Measurements from ENCODE around the gene ABHD13.

ABHD13 gene

GRCh38 chr13:108270442-108270841 is 52.2 kb downstream of the ABHD13 start:
- no peaks in the 10 kb centered on the region for H3K27me3 ChIP-seq (ENCODE audit: control insufficient read depth in 1 of 2, insufficient read depth in 2 of 2, low read length in 2 of 2)
- H3K27ac ChIP-seq (ENCODE audit: low read depth, low read length) = no peak overlapping the region
- H3K9me3 ChIP-seq (ENCODE audit: low read length) = no peaks in the 10 kb centered on the region
- H3K4me3 ChIP-seq (ENCODE audit: low read depth in 1 of 2, low read length in 2 of 2) = peak overlapping the region; percentile 12 to 36
- H3K36me3 ChIP-seq (ENCODE audit: insufficient read depth, low read length) = no peaks in the 10 kb centered on the region
- H3K9ac ChIP-seq (ENCODE audit: low read length) = no peak overlapping the region
- H3K4me1 ChIP-seq (ENCODE audit: insufficient read depth, low read length) = no peaks in the 10 kb centered on the region

GRCh38 chr13:108272333-108272732 is 54.1 kb downstream of the ABHD13 start:
- Histone ChIP-seq H3K27me3 (ENCODE audit: control insufficient read depth in 1 of 2, insufficient read depth in 2 of 2, low read length in 2 of 2) (no peaks in the 10 kb centered on the region), H3K27ac (ENCODE audit: low read depth, low read length) (no peak overlapping the region), H3K9me3 (ENCODE audit: low read length) (no peaks in the 10 kb centered on the region), H3K36me3 (ENCODE audit: insufficient read depth, low read length) (no peaks in the 10 kb centered on the region), H3K4me3 (ENCODE audit: low read depth in 1 of 2, low read length in 2 of 2) (no peak overlapping the region), H3K9ac (ENCODE audit: low read length) (no peak overlapping the region), H3K4me1 (ENCODE audit: insufficient read depth, low read length) (no peaks in the 10 kb centered on the region)

DNA sequence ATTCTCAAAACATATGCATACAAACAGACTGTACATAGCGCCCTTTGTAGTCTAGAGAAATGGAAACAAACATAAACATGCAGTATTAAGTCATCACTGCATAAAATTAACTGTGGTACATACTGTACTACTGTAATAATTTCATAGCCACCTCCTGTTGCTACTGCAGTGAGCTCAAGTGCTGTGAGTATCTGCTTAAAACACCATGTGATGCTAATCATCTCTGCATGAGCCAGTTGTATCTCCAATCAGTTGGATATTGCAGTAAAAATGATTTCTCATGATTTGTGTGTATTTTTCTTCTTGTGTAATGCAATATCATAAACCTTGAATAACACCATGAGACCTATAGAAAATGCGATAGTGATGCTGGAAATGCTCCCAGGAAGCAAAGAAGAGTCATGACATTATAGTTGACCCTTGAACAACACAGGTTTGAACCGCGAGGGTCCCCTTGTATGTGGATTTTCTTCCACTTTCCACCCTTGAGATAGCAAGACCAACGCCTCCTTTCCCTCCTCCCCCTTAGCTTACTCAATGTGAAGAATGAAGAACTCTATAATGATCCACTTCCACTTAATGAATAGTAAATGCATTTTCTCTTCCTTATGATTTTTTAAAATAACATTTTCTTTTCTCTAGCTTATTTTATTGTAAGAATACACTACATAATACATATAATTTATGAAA is 55.4 kb downstream of the ABHD13 start:
- Histone ChIP-seq H3K4me3 (ENCODE audit: low read depth in 1 of 2, low read length in 2 of 2) (no peak overlapping the region), H3K27me3 (ENCODE audit: control insufficient read depth in 1 of 2, insufficient read depth in 2 of 2, low read length in 2 of 2) (no peaks in the 10 kb centered on the region), H3K36me3 (ENCODE audit: insufficient read depth, low read length) (no peaks in the 10 kb centered on the region), H3K4me1 (ENCODE audit: insufficient read depth, low read length) (no peaks in the 10 kb centered on the region), H3K27ac (ENCODE audit: low read depth, low read length) (no peak overlapping the region), H3K9me3 (ENCODE audit: low read length) (no peaks in the 10 kb centered on the region), H3K9ac (ENCODE audit: low read length) (no peak overlapping the region)

- H3K4me3 ChIP-seq (ENCODE audit: low read depth in 1 of 2, low read length in 2 of 2) = no peak overlapping the region
- H3K9me3 ChIP-seq (ENCODE audit: low read length) = no peaks in the 10 kb centered on the region
- no peak overlapping the region for H3K9ac ChIP-seq (ENCODE audit: low read length)
- H3K4me1 ChIP-seq (ENCODE audit: insufficient read depth, low read length) = no peaks in the 10 kb centered on the region
- H3K27ac ChIP-seq (ENCODE audit: low read depth, low read length) = no peak overlapping the region
- no peaks in the 10 kb centered on the region for H3K36me3 ChIP-seq (ENCODE audit: insufficient read depth, low read length)
- H3K27me3 ChIP-seq (ENCODE audit: control insufficient read depth in 1 of 2, insufficient read depth in 2 of 2, low read length in 2 of 2) = no peaks in the 10 kb centered on the region
Measured at GRCh38 chr13:108274718-108275117, 56.5 kb downstream of the ABHD13 start.

DNA sequence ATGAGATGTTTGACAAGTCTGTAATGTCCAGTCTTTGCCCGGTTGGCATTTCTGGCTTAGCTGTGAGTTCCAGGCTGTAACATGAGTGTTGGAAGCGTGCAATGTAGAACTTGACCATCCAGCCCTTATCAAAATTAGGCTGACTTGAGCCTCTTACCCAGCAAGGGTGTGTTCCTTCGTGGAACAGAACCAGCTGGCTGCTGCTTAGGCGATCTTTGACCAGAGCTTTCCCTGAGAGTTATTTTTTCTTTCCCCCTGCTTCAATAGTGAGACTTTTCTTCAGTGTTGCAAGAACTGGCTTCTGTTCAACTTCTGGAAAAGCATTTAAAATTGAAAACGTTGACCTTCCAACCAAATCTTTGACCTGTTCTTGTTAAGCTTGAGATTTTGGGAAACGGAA is 57.9 kb downstream of the ABHD13 start:
- Histone ChIP-seq H3K9ac (ENCODE audit: low read length) (no peak overlapping the region), H3K4me1 (ENCODE audit: insufficient read depth, low read length) (no peaks in the 10 kb centered on the region), H3K9me3 (ENCODE audit: low read length) (no peaks in the 10 kb centered on the region), H3K36me3 (ENCODE audit: insufficient read depth, low read length) (no peaks in the 10 kb centered on the region), H3K27ac (ENCODE audit: low read depth, low read length) (no peak overlapping the region), H3K4me3 (ENCODE audit: low read depth in 1 of 2, low read length in 2 of 2) (no peak overlapping the region), H3K27me3 (ENCODE audit: control insufficient read depth in 1 of 2, insufficient read depth in 2 of 2, low read length in 2 of 2) (no peaks in the 10 kb centered on the region)

DNA sequence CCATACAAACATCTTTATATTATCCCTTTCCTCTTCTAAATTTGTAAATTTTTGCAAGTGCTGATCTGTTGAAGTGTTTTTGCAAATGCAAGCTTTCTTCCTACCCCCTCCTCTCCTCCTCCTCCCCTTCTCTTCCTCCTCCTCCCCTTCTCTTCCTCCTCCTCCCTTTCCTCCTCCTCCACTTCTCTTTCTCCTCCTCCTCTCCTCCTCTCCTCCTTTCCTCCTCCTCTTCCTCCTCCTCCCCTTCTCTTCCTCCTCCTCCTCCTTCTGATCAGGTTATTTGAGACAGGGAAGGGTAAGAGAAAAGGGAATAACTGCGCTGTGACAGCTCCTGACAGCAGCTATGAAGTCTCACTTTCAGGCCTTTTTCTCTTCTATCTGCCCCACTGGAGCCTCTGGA is 60.3 kb downstream of the ABHD13 start:
- Histone ChIP-seq H3K9ac (ENCODE audit: low read length) (no peak overlapping the region), H3K4me1 (ENCODE audit: insufficient read depth, low read length) (no peaks in the 10 kb centered on the region), H3K9me3 (ENCODE audit: low read length) (no peaks in the 10 kb centered on the region), H3K27me3 (ENCODE audit: control insufficient read depth in 1 of 2, insufficient read depth in 2 of 2, low read length in 2 of 2) (no peaks in the 10 kb centered on the region), H3K27ac (ENCODE audit: low read depth, low read length) (no peak overlapping the region), H3K36me3 (ENCODE audit: insufficient read depth, low read length) (no peaks in the 10 kb centered on the region), H3K4me3 (ENCODE audit: low read depth in 1 of 2, low read length in 2 of 2) (no peak overlapping the region)

DNA sequence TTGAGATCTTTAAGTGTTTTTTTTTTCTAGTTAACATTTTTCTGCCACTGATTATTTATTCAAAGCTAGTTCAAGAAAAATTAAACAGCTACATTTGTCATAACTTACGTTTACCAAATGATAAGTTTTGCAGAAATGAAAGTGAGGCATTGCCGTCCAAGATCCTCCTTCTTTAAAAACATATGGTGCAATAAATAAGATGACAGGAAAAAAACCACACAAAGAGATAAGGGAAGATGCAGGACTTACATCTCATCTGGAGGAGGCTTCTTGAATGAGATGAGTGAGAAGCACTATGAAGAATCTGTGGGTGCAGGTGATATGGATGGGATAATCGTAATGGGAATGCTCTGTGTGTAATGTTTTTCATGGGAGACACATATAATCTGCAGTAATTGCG is 63.7 kb downstream of the ABHD13 start:
- no peaks in the 10 kb centered on the region for H3K36me3 ChIP-seq (ENCODE audit: insufficient read depth, low read length)
- H3K27ac ChIP-seq (ENCODE audit: low read depth, low read length) = no peak overlapping the region
- no peak overlapping the region for H3K4me3 ChIP-seq (ENCODE audit: low read depth in 1 of 2, low read length in 2 of 2)
- no peaks in the 10 kb centered on the region for H3K4me1 ChIP-seq (ENCODE audit: insufficient read depth, low read length)
- H3K9ac ChIP-seq (ENCODE audit: low read length) = no peak overlapping the region
- no peaks in the 10 kb centered on the region for H3K9me3 ChIP-seq (ENCODE audit: low read length)
- H3K27me3 ChIP-seq (ENCODE audit: control insufficient read depth in 1 of 2, insufficient read depth in 2 of 2, low read length in 2 of 2) = no peaks in the 10 kb centered on the region

GRCh38 chr13:108283110-108283509 is 64.9 kb downstream of the ABHD13 start:
- Histone ChIP-seq H3K27me3 (ENCODE audit: control insufficient read depth in 1 of 2, insufficient read depth in 2 of 2, low read length in 2 of 2) (no peaks in the 10 kb centered on the region), H3K9me3 (ENCODE audit: low read length) (no peaks in the 10 kb centered on the region), H3K9ac (ENCODE audit: low read length) (no peak overlapping the region), H3K27ac (ENCODE audit: low read depth, low read length) (no peak overlapping the region), H3K36me3 (ENCODE audit: insufficient read depth, low read length) (no peaks in the 10 kb centered on the region), H3K4me1 (ENCODE audit: insufficient read depth, low read length) (no peaks in the 10 kb centered on the region), H3K4me3 (ENCODE audit: low read depth in 1 of 2, low read length in 2 of 2) (no peak overlapping the region)

Data from muscle layer of colon (tissue), 2 donors.